HG02938 (cell line): ENCODE data around the gene BTN1A1.
"Not testable (repeated sequence)": the region's sequence is repeated elsewhere in the genome, so short reads cannot be mapped to it uniquely, and the experiment has no call there.

Experiments used
- ATAC-seq: cut with Tn5 transposase; IDR thresholded peaks from one replicate; pipeline ENCODE4 v1.9.1; 2021; ENCODE audit warnings: mild to moderate bottlenecking, moderate library complexity; ENCODE audit not compliant: unreplicated experiment

Gene BTN1A1

GRCh38 chr6:26536571-26537159 lies 36.6 kb downstream of the BTN1A1 start:
- ATAC-seq, result no peak

- ATAC-seq, result peak; percentile 43
Observed at GRCh38 chr6:26537160-26537845, 37.2 kb downstream of the BTN1A1 start.

GRCh38 chr6:26537846-26538571 lies 37.9 kb downstream of the BTN1A1 start, which contains the start of gene HMGN4:
TSS of gene HMGN4 (plus strand) at chr6:26538366. CDS start at chr6:26545207, 6,841 bp downstream.
- ATAC-seq, result peak; percentile 48

GRCh38 chr6:26538572-26538902 lies 38.4 kb downstream of the BTN1A1 start:
- ATAC-seq, result peak; percentile 2

GRCh38 chr6:26539071-26539615 lies 39.0 kb downstream of the BTN1A1 start:
- no peak for ATAC-seq

GRCh38 chr6:26541579-26541978 lies 41.5 kb downstream of the BTN1A1 start:
- ATAC-seq, result no peak

- ATAC-seq, result no peak
Observed at GRCh38 chr6:26543953-26544352, 43.9 kb downstream of the BTN1A1 start.

- ATAC-seq, result no peak
Observed at GRCh38 chr6:26544473-26544872, 44.4 kb downstream of the BTN1A1 start.

- ATAC-seq, result no peak
Observed at GRCh38 chr6:26545627-26546026, 45.5 kb downstream of the BTN1A1 start.

GRCh38 chr6:26547363-26547762 lies 47.3 kb downstream of the BTN1A1 start:
- ATAC-seq, result not testable (repeated sequence)

- ATAC-seq, result no peak
Observed at GRCh38 chr6:26550250-26550993, 50.3 kb downstream of the BTN1A1 start.

- no peak for ATAC-seq
Observed at GRCh38 chr6:26552205-26552604, 52.1 kb downstream of the BTN1A1 start.

GRCh38 chr6:26552640-26553188 lies 52.6 kb downstream of the BTN1A1 start:
- ATAC-seq, result no peak

- no peak for ATAC-seq
Observed at GRCh38 chr6:26553264-26553634, 53.1 kb downstream of the BTN1A1 start.

GRCh38 chr6:26553635-26554446 lies 53.7 kb downstream of the BTN1A1 start:
- no peak for ATAC-seq

- ATAC-seq, result no peak
Observed at GRCh38 chr6:26554447-26554696, 54.3 kb downstream of the BTN1A1 start.

- ATAC-seq, result no peak
Observed at GRCh38 chr6:26554697-26555504, 54.8 kb downstream of the BTN1A1 start.

- no peak for ATAC-seq
Observed at GRCh38 chr6:26555505-26556262, 55.6 kb downstream of the BTN1A1 start.
